Stimulated activated CD8-positive, alpha-beta memory T cell treated with anti-CD3 and anti-CD28 coated beads, Interleukin-15, amount 100 ng/mL, for 24 hours (primary cell): Measurements from ENCODE around the gene ACBD6.
"Not testable (repeated sequence)": the region's sequence is repeated elsewhere in the genome, so short reads cannot be mapped to it uniquely, and the experiment has no call there.

Experiments
- DNase-seq: peaks from one replicate; pipeline ENCODE4 v3.0.0-alpha.2; 2020; ENCODE audit warnings: low read depth

ACBD6 gene

GRCh38 chr1:180489313-180489712, 13.1 kb downstream of the ACBD6 start:
- DNase-seq = no peak

- DNase-seq = no peak
Observed at GRCh38 chr1:180488661-180489060, 13.7 kb downstream of the ACBD6 start.

- DNase-seq = no peak
Observed at GRCh38 chr1:180486092-180486491, 16.3 kb downstream of the ACBD6 start.

- DNase-seq = no peak
Observed at GRCh38 chr1:180484490-180484889, 17.9 kb downstream of the ACBD6 start.

GRCh38 chr1:180482425-180483275, 19.7 kb downstream of the ACBD6 start:
- DNase-seq = no peak

GRCh38 chr1:180470031-180470430, 32.3 kb downstream of the ACBD6 start:
- DNase-seq = no peak

- DNase-seq = no peak
Observed at GRCh38 chr1:180468311-180468710, 34.1 kb downstream of the ACBD6 start.

GRCh38 chr1:180462102-180462501, 40.3 kb downstream of the ACBD6 start:
- no peak for DNase-seq

GRCh38 chr1:180461682-180462081, 40.7 kb downstream of the ACBD6 start:
- not testable (repeated sequence) for DNase-seq

- DNase-seq = no peak
Observed at GRCh38 chr1:180458807-180459206, 43.6 kb downstream of the ACBD6 start.

- no peak for DNase-seq
Observed at GRCh38 chr1:180456191-180456590, 46.2 kb downstream of the ACBD6 start.

- DNase-seq = no peak
Observed at GRCh38 chr1:180451504-180451903, 50.9 kb downstream of the ACBD6 start.

GRCh38 chr1:180444522-180444921, 57.9 kb downstream of the ACBD6 start:
- DNase-seq = no peak

GRCh38 chr1:180440335-180440734, 62.0 kb downstream of the ACBD6 start:
- DNase-seq = no peak

GRCh38 chr1:180435566-180435965, 66.8 kb downstream of the ACBD6 start:
- no peak for DNase-seq

GRCh38 chr1:180433873-180434272, 68.5 kb downstream of the ACBD6 start:
- no peak for DNase-seq

GRCh38 chr1:180431683-180432082, 70.7 kb downstream of the ACBD6 start:
- no peak for DNase-seq

- no peak for DNase-seq
Observed at GRCh38 chr1:180428782-180429695, 73.3 kb downstream of the ACBD6 start.

- DNase-seq = no peak
Observed at GRCh38 chr1:180425952-180426351, 76.4 kb downstream of the ACBD6 start.

- DNase-seq = no peak
Observed at GRCh38 chr1:180424848-180425457, 77.4 kb downstream of the ACBD6 start.

GRCh38 chr1:180421614-180422013, 80.8 kb downstream of the ACBD6 start:
- no peak for DNase-seq

GRCh38 chr1:180421145-180421544, 81.2 kb downstream of the ACBD6 start:
- not testable (repeated sequence) for DNase-seq
